Body of pancreas (tissue), 4 donors: ENCODE measurements around the gene BANK1. TPM values are rescaled to one million over a fixed set of nuclear protein-coding genes. Genes with fewer than 3 reads are reported as not detected.

Experiments
- ATAC-seq: fragments of 150-250 bp; one replicate; pipeline ENCODE4 v1.9.1; 2016
- DNase-seq, 4 donors: peaks; one replicate each; pipeline ENCODE4 v3.0.0-alpha.2; 2019
- H3K27ac ChIP-seq, 4 donors: fragments of 200-600 bp; sonication (generic); 1 replicate in 3 of 4; 2 replicates in 1 of 4; pipeline versions ENCODE4 v1.5.1 to v1.6.1; 2016 to 2019; ENCODE audit warnings: mild to moderate bottlenecking in 1 of 4, mixed read lengths in 1 of 4, moderate library complexity in 1 of 4
- H3K27me3 ChIP-seq, 2 donors: fragments of 200-600 bp; sonication (generic); one replicate each; pipeline ENCODE4 v1.6.0; 2016; ENCODE audit warnings: mild to moderate bottlenecking in 1 of 2
- H3K36me3 ChIP-seq, 2 donors: fragments of 200-600 bp; sonication (generic); replicated peaks in 1 of 2; 2 replicates each; pipeline ENCODE4 v1.5.1; 2016; ENCODE audit warnings: low read depth in 2 of 2; ENCODE audit not compliant: insufficient read depth in 1 of 2
- H3K4me1 ChIP-seq: fragments of 200-600 bp; sonication (generic); one replicate; pipeline ENCODE4 v1.6.0; 2016
- H3K4me3 ChIP-seq, 2 donors: fragments of 200-600 bp; sonication (generic); 1 replicate in 1 of 2; 2 replicates in 1 of 2; pipeline ENCODE4 v1.5.1; 2016 to 2019
- H3K9me3 ChIP-seq, 3 donors: fragments of 200-600 bp; sonication (generic); 1 replicate in 2 of 3; 2 replicates in 1 of 3; pipeline ENCODE4 v1.5.1; 2016
- CTCF ChIP-seq, 7 experiments: fragments of 450-650 bp in 4 of 7; fragments of 200-600 bp in 3 of 7; sonication (generic) in 3 of 7; IDR thresholded peaks; one replicate each; pipeline ENCODE4 v1.5.1; 2016 to 2019; ENCODE audit warnings: antibody characterized with exemption in 7 of 7
- POLR2A ChIP-seq, 3 donors: fragments of 450-650 bp; IDR thresholded peaks; one replicate each; pipeline ENCODE4 v1.6.1; 2016; ENCODE audit warnings: antibody characterized with exemption in 3 of 3, mild to moderate bottlenecking in 2 of 3
- WGBS, 2 donors: methylation state at CpG; one replicate each; pipeline ENCODE4 v1.1.5; 2017; 5-methylcytosine and 5-hydroxymethylcytosine counted together
- intact Hi-C: fragments of 100-400 bp; cut with DNase I; formaldehyde crosslinking; loops from one replicate; pipeline ENCODE4 v1.15.1; 2023
- total RNA-seq, 2 donors: library from RNA; depleted of rRNA; stranded (reverse); fragments of >200 nt; gene quantifications; one replicate each; pipeline ENCODE4 v1.1.0, GENCODE V29; 2016

BANK1 gene, protein sequence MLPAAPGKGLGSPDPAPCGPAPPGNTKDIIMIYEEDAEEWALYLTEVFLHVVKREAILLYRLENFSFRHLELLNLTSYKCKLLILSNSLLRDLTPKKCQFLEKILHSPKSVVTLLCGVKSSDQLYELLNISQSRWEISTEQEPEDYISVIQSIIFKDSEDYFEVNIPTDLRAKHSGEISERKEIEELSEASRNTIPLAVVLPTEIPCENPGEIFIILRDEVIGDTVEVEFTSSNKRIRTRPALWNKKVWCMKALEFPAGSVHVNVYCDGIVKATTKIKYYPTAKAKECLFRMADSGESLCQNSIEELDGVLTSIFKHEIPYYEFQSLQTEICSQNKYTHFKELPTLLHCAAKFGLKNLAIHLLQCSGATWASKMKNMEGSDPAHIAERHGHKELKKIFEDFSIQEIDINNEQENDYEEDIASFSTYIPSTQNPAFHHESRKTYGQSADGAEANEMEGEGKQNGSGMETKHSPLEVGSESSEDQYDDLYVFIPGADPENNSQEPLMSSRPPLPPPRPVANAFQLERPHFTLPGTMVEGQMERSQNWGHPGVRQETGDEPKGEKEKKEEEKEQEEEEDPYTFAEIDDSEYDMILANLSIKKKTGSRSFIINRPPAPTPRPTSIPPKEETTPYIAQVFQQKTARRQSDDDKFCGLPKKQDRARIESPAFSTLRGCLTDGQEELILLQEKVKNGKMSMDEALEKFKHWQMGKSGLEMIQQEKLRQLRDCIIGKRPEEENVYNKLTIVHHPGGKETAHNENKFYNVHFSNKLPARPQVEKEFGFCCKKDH
- total RNA-seq, result 1 to 10 TPM; 1.0 to 2.0 TPM

DNA sequence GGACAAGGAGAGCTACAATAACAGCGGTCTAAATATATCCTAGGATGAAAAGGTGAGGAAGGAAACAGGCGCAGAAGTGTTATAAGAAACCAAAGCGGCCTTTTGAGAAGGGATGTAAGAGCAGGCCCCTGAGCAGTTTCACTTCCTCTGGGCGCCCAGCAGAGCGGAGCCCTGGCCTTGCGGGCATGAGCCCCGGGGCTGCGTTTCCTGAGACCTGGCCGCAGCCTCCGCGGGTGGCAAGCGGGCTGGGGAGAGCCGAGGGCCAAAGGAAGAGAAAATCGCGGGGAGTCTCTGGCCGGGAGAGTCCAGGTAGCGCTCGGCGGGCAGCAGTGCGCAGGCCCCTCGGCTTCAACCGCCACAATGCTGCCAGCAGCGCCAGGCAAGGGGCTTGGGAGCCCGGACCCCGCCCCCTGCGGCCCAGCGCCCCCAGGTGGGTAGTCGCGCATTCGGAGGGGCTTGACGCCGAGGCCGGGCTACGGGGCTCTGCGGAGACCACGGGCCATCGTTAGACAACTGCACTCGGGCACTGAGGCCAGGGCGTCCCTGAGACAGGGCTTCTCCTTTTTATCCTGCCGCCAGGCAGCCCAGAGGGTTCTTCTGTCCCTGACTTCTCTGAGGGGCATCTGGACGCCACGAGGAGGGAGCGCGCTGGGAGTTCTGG is at the start of gene BANK1:
BANK1 (plus strand) TSS at position 210 of the 661 bp plus-strand sequence; CDS start at position 361, 151 bp downstream.
- DNase-seq, result peak; percentile 32 to 58 (median 42)
- Histone ChIP-seq H3K9me3 (no peaks in the 10 kb centered on the region), H3K36me3 (no peaks in the 10 kb centered on the region), H3K4me1 (peaks cover 10% of the 10 kb centered on the region), H3K27me3 (no peaks in the 10 kb centered on the region), H3K4me3 (peak within 1 kb of the TSS in 1 of 2 donors; percentile 52), H3K27ac (peak within 1 kb of the TSS in 3 of 4 donors; percentile 2 to 43 (median 16))
- ATAC-seq, result peak; percentile 77
- intact Hi-C loops, result no loop called here
- TF ChIP-seq POLR2A (IDR thresholded peaks at IDR 0.05), result peak in 2 of 3 donors; percentile 17 to 19
- TF ChIP-seq CTCF (IDR thresholded peaks at IDR 0.05), result no peak
- WGBS, 2 donors, result 4 to 12% methylated on average over 22 to 44 of the region's 44 CpGs

GRCh38 chr4:101753721-101754120 is 36.8 kb upstream of the BANK1 start:
- TF ChIP-seq CTCF (IDR thresholded peaks at IDR 0.05), result no peak
- no peak for TF ChIP-seq POLR2A (IDR thresholded peaks at IDR 0.05)
- Histone ChIP-seq H3K4me1 (no peaks in the 10 kb centered on the region), H3K9me3 (no peaks in the 10 kb centered on the region), H3K27me3 (no peaks in the 10 kb centered on the region), H3K36me3 (no peaks in the 10 kb centered on the region), H3K27ac (no peak overlapping the region), H3K4me3 (no peak overlapping the region)
- 44 to 48% methylated on average over 2 of the region's 2 CpGs for WGBS, 2 donors
- intact Hi-C loops, result no loop called here
- DNase-seq, result no peak
- no peak for ATAC-seq

DNA sequence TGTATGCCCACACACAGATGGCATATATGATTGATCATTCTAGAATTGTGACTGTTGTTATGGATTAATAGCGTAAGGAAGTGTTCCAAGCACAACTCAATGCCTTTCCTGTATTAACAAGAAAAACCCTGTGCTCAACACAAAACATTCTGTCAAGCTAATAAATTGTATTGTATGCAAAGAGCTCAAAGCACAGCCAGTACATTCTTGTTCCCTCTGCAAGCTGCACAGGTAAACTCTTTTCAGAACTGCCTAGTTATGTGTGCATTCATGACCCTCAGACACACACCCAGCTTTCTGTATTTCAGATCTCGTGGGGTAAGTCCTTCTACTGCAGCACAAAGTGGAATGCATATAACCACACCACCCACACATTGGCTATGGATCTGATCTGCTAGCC is 34.3 kb upstream of the BANK1 start:
- DNase-seq (no peak), ATAC-seq (no peak)
- no peak overlapping the region for H3K4me3 ChIP-seq
- H3K4me1 ChIP-seq, result no peaks in the 10 kb centered on the region
- H3K27me3 ChIP-seq, result no peaks in the 10 kb centered on the region
- H3K36me3 ChIP-seq, result no peaks in the 10 kb centered on the region
- intact Hi-C loops, result no loop called here
- H3K27ac ChIP-seq, result no peak overlapping the region
- 11 to 14% methylated on average over 2 of the region's 2 CpGs for WGBS, 2 donors
- no peaks in the 10 kb centered on the region for H3K9me3 ChIP-seq
- TF ChIP-seq CTCF (IDR thresholded peaks at IDR 0.05) (no peak), POLR2A (IDR thresholded peaks at IDR 0.05) (no peak)

GRCh38 chr4:101761405-101761804 is 29.1 kb upstream of the BANK1 start:
- 36 to 44% methylated on average over 1 of the region's 1 CpG for WGBS, 2 donors
- intact Hi-C loops, result no loop called here
- H3K4me1 ChIP-seq, result no peaks in the 10 kb centered on the region
- TF ChIP-seq POLR2A (IDR thresholded peaks at IDR 0.05), result no peak
- TF ChIP-seq CTCF (IDR thresholded peaks at IDR 0.05), result no peak
- no peaks in the 10 kb centered on the region for H3K9me3 ChIP-seq
- ATAC-seq (no peak), DNase-seq (no peak)
- no peaks in the 10 kb centered on the region for H3K27me3 ChIP-seq
- no peaks in the 10 kb centered on the region for H3K36me3 ChIP-seq
- H3K27ac ChIP-seq, result no peak overlapping the region
- H3K4me3 ChIP-seq, result no peak overlapping the region
